Transverse colon (tissue), 3 donors: ENCODE data around the gene NPC1.

Experiments
- CTCF ChIP-seq, 5 experiments: fragments of 200-600 bp in 3 of 5; fragments of 450-650 bp in 2 of 5; sonication (generic) in 3 of 5; IDR thresholded peaks; 1 replicate in 2 of 5; 2 replicates in 3 of 5; pipeline ENCODE4 v1.5.1; 2016 to 2017; ENCODE audit warnings: antibody characterized with exemption in 5 of 5, inconsistent platforms in 3 of 5, mild to moderate bottlenecking in 2 of 5, moderate library complexity in 1 of 5
- EP300 ChIP-seq: sonication (generic); formaldehyde crosslinking; IDR thresholded peaks from one replicate; pipeline ENCODE4 v1.6.1; 2017; ENCODE audit warnings: antibody characterized with exemption, low read depth
- POLR2A ChIP-seq: fragments of 450-650 bp; IDR thresholded peaks from one replicate; pipeline ENCODE4 v1.6.1; 2016; ENCODE audit warnings: antibody characterized with exemption, mild to moderate bottlenecking, moderate library complexity

DNA sequence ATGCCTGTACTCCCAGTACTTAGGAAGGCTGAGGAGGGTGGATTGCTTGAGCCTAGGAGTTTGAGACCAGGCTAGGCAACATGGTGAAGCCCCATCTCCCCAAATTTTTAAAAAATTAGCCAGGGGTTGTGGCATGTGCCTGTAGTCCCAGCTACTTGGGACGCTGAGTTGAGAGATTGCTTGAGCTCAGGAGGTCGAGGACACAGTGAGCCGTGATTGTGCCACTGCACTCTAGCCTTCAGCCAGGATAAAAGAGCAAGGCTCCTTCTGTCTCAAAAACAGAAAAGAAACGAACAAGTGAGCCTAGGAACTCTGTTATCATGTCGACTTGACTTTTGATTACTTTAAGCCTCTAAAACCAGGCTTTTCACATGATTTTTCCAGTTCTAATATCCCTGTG lies 13.7 kb downstream of the NPC1 start:
- TF ChIP-seq CTCF (IDR thresholded peaks at IDR 0.05) (no peak), POLR2A (no peak), EP300 (no peak)
